ENCODE data around the gene CTTNBP2NL. TPM values are rescaled to one million over a fixed set of nuclear protein-coding genes. Genes with fewer than 3 reads are reported as not detected.

Gene CTTNBP2NL
- total RNA-seq, 1 donor from 2014 or later, result 24.8 TPM

DNA sequence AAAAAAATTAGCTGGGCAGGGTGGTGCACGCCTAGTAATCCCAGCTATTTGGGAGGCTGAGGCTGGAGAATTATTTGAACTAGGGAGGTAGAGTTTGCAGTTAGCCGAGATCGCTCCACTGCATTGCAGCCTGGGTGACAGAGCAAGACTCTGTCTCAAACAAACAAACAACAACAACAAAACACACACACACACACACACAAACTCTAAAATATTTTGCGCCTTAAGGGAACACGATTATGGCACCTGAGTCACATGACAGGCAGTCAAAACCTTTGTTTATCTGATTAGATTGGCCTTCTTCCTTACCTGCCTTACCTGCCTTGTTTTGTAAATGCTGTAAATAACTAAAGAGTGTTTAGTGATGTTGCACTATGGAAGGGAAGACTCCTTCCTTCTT is 92.1 kb downstream of the CTTNBP2NL start:
- intact Hi-C loops (cut with DNase I), result no loop called here
- DNase-seq (ENCODE audit: extremely low spot score in 2 of 2), result no peak
- Histone ChIP-seq H3K36me3 (no peaks in the 10 kb centered on the region), H3K27ac (no peak overlapping the region), H3K27me3 (no peaks in the 10 kb centered on the region), H3K9me3 (no peaks in the 10 kb centered on the region), H3K4me3 (no peak overlapping the region), H3K4me1 (no peaks in the 10 kb centered on the region)
- TF ChIP-seq, protein P1, sequence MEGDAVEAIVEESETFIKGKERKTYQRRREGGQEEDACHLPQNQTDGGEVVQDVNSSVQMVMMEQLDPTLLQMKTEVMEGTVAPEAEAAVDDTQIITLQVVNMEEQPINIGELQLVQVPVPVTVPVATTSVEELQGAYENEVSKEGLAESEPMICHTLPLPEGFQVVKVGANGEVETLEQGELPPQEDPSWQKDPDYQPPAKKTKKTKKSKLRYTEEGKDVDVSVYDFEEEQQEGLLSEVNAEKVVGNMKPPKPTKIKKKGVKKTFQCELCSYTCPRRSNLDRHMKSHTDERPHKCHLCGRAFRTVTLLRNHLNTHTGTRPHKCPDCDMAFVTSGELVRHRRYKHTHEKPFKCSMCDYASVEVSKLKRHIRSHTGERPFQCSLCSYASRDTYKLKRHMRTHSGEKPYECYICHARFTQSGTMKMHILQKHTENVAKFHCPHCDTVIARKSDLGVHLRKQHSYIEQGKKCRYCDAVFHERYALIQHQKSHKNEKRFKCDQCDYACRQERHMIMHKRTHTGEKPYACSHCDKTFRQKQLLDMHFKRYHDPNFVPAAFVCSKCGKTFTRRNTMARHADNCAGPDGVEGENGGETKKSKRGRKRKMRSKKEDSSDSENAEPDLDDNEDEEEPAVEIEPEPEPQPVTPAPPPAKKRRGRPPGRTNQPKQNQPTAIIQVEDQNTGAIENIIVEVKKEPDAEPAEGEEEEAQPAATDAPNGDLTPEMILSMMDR (IDR thresholded peaks at IDR 0.05), result no peak
- TF ChIP-seq POLR2A (IDR thresholded peaks at IDR 0.05), result no peak
- no peak for TF ChIP-seq POLR2AphosphoS5 (IDR thresholded peaks at IDR 0.05; ENCODE audit: insufficient read depth in 1 of 2, low read depth in 1 of 2)

DNA sequence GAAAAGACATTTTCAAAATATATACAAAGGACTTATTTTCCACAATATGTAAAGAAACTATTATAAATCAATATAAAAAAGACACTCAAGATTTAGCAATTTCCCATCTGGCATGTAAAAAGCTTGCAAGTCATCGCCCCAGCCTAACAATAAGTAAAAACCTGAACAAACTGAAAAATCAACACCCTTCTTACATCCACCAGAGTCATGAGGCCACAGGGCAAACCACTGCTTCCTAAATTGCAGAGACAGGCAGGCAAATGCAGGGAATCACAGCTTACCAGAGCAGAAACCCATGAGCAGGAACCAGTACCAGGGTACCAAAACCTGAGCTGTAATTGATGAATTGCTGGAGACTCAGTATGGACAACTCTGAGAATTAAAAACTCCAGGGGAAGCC is 96.1 kb downstream of the CTTNBP2NL start:
- no peak overlapping the region for H3K27ac ChIP-seq
- no peak for DNase-seq (ENCODE audit: extremely low spot score in 2 of 2)
- H3K4me3 ChIP-seq, result no peak overlapping the region
- TF ChIP-seq, protein P1 (IDR thresholded peaks at IDR 0.05), result no peak
- TF ChIP-seq POLR2AphosphoS5 (IDR thresholded peaks at IDR 0.05; ENCODE audit: insufficient read depth in 1 of 2, low read depth in 1 of 2) (no peak), POLR2A (IDR thresholded peaks at IDR 0.05) (no peak)
- no peaks in the 10 kb centered on the region for H3K9me3 ChIP-seq
- no peaks in the 10 kb centered on the region for H3K27me3 ChIP-seq
- no peaks in the 10 kb centered on the region for H3K36me3 ChIP-seq
- intact Hi-C loops (cut with DNase I), result no loop called here
- H3K4me1 ChIP-seq, result no peaks in the 10 kb centered on the region

DNA sequence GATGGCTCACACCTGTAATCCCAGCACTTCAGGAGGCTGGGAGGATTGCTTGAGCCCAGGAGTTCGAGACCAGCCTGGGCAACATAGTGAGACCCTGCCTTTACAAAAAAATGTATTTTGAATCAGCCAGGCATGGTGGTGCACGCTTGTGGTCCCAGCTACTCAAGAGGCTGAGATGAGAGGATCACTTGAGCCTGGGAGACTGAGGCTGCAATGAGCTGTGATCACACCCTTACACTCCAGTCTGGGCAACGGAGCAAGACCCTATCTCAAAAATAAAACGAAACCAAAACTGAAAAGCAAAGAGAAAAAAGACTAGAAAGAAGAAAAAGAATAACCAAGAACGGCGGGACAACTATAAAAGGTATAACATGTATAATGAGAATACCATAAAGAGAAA is 97.3 kb downstream of the CTTNBP2NL start:
- Histone ChIP-seq H3K27me3 (no peaks in the 10 kb centered on the region), H3K4me3 (no peak overlapping the region), H3K36me3 (no peaks in the 10 kb centered on the region), H3K9me3 (no peaks in the 10 kb centered on the region), H3K4me1 (no peaks in the 10 kb centered on the region), H3K27ac (no peak overlapping the region)
- no peak for DNase-seq (ENCODE audit: extremely low spot score in 2 of 2)
- TF ChIP-seq, protein P1 (IDR thresholded peaks at IDR 0.05), result no peak
- TF ChIP-seq POLR2A (IDR thresholded peaks at IDR 0.05) (no peak), POLR2AphosphoS5 (IDR thresholded peaks at IDR 0.05; ENCODE audit: insufficient read depth in 1 of 2, low read depth in 1 of 2) (no peak)
- intact Hi-C loops (cut with DNase I), result no loop called here

DNA sequence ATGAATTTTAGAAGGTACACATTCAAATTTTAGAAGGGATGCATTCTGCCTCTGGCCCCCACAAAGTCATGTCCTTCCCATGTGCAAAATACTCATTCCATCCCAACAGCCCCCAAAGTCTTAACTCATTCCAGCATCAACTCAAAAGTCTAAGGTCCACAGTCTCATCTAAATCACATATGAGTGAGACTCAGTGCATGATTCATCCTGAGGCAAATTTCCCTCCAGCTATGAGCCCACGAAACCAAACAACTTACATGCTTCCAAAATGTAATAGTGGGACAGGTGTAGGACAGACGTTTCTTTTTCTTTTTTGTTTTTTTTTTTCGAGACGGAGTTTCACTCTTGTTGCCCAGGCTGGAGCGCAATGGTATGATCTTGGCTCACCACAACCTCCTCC is 100.3 kb downstream of the CTTNBP2NL start:
- intact Hi-C loops (cut with DNase I), result no loop called here

More for the DNA sequence above, 100.3 kb downstream of the CTTNBP2NL start:
- H3K4me3 ChIP-seq, result no peak overlapping the region
- DNase-seq (ENCODE audit: extremely low spot score in 2 of 2), result no peak
- H3K36me3 ChIP-seq, result no peaks in the 10 kb centered on the region
- H3K9me3 ChIP-seq, result no peaks in the 10 kb centered on the region
- H3K27ac ChIP-seq, result no peak overlapping the region
- no peaks in the 10 kb centered on the region for H3K4me1 ChIP-seq
- no peaks in the 10 kb centered on the region for H3K27me3 ChIP-seq
- no peak for TF ChIP-seq POLR2A (IDR thresholded peaks at IDR 0.05)
- no peak for TF ChIP-seq POLR2AphosphoS5 (IDR thresholded peaks at IDR 0.05; ENCODE audit: insufficient read depth in 1 of 2, low read depth in 1 of 2)
- TF ChIP-seq, protein P1 (IDR thresholded peaks at IDR 0.05), result no peak

All from vagina (tissue), 2 donors.